HepG2 (cell line): ENCODE results near the gene ADCY5. TPM values are rescaled to one million over a fixed set of nuclear protein-coding genes. Genes with fewer than 3 reads are reported as not detected.

Experiments
- AKNA ChIP-seq: sonication (generic); formaldehyde crosslinking; IDR thresholded peaks from 2 replicates; pipeline ENCODE4 v1.4.0; 2020; ENCODE audit warnings: missing genetic modification reagents, borderline replicate concordance
- CREB1 ChIP-seq, 2 experiments: fragments of 450-650 bp in 1 of 2; IDR thresholded peaks; 2 replicates each; pipeline ENCODE4 v1.6.1; 2016 to 2017; ENCODE audit warnings: control low read depth in 1 of 2, mild to moderate bottlenecking in 1 of 2, missing compliant biosample characterization in 1 of 2, missing genetic modification characterization in 1 of 2
- LRRFIP1 ChIP-seq: sonication (generic); formaldehyde crosslinking; conservative IDR thresholded peaks from 2 replicates; pipeline ENCODE4 v1.4.0; 2020; ENCODE audit warnings: missing genetic modification reagents
- REST ChIP-seq, 2 experiments: IDR thresholded peaks; 2 replicates each; pipeline ENCODE4 v1.6.1; 2011 to 2012; ENCODE audit warnings: low read length in 2 of 2, borderline replicate concordance in 1 of 2, low read depth in 1 of 2, mild to moderate bottlenecking in 1 of 2, moderate library complexity in 1 of 2
- SKI ChIP-seq: fragments of 450-650 bp; IDR thresholded peaks from one replicate; pipeline ENCODE4 v1.6.1; 2018; ENCODE audit warnings: mild to moderate bottlenecking; ENCODE audit not compliant: partially characterized antibody
- SNAPC4 ChIP-seq: sonication (generic); formaldehyde crosslinking; IDR thresholded peaks from 2 replicates; pipeline ENCODE4 v1.4.0; 2020; ENCODE audit warnings: mild to moderate bottlenecking, missing genetic modification reagents
- ZEB1 ChIP-seq: IDR thresholded peaks from 2 replicates; pipeline ENCODE4 v1.6.1; 2012; ENCODE audit warnings: mild to moderate bottlenecking, low read depth, inconsistent platforms; ENCODE audit not compliant: insufficient replicate concordance
- ZNF44 ChIP-seq: sonication (generic); formaldehyde crosslinking; IDR thresholded peaks from 2 replicates; pipeline ENCODE4 v1.5.1; 2020; ENCODE audit warnings: mild to moderate bottlenecking, missing genetic modification reagents
- ZNF550 ChIP-seq: sonication (generic); formaldehyde crosslinking; IDR thresholded peaks from 2 replicates; pipeline ENCODE4 v1.4.0; 2020; ENCODE audit warnings: mild to moderate bottlenecking, missing genetic modification reagents, borderline replicate concordance
- ZNF720 ChIP-seq: sonication (generic); formaldehyde crosslinking; IDR thresholded peaks from 2 replicates; pipeline ENCODE4 v1.4.0; 2020; ENCODE audit warnings: missing genetic modification reagents
- ZNF766 ChIP-seq: sonication (generic); formaldehyde crosslinking; IDR thresholded peaks from 2 replicates; pipeline ENCODE4 v1.5.0; 2020; ENCODE audit warnings: missing genetic modification reagents, borderline replicate concordance
- polyA plus RNA-seq, 8 experiments: library from polyadenylated mRNA; depleted of rRNA in 3 of 8; stranded (reverse) in 7 of 8; unstranded in 1 of 8; fragments of >200 nt; fragmentation: Illumina TruSeq in 4 of 8; extraction: Trizol in 4 of 8; gene quantifications; 2 replicates each; pipeline versions ENCODE4 v1.2.1 to v1.2.3, GENCODE V29; 2011 to 2016; ENCODE audit warnings: low read depth in 4 of 8, missing spikeins in 1 of 8, mixed read lengths in 1 of 8; ENCODE audit not compliant: insufficient read depth in 1 of 8
- total RNA-seq, 5 experiments: library from RNA; depleted of rRNA; stranded (reverse); fragments of >200 nt; fragmentation: Illumina TruSeq; extraction: Trizol; gene quantifications; 2 replicates each; pipeline ENCODE4 v1.2.3, GENCODE V29; 2016; ENCODE audit warnings: low read depth in 1 of 5

Gene ADCY5
- total and polyA plus RNA-seq, 2 of the 13 experiments (the other 11 are each of a cell fraction or from before 2014, with no cell fraction given) = not detected

GRCh38 chr3:123286308-123287023 is 162.4 kb downstream of the ADCY5 start (continued):
- no peak for TF ChIP-seq CREB1 (IDR thresholded peaks at IDR 0.05)
- no peak for TF ChIP-seq CREB1 (CRISPR knock-in tag; IDR thresholded peaks at IDR 0.05)
- TF ChIP-seq LRRFIP1 = peak; percentile 95
- TF ChIP-seq ZNF766 (CRISPR knock-in tag) = peak; percentile 94
- TF ChIP-seq ZNF720 (CRISPR knock-in tag) = no peak
- no peak for TF ChIP-seq SKI
- TF ChIP-seq ZEB1 = no peak
- TF ChIP-seq ZNF44 (CRISPR knock-in tag) = no peak
- no peak for TF ChIP-seq SNAPC4
- no peak for TF ChIP-seq ZNF550
- TF ChIP-seq AKNA = peak; percentile 95
- peak in 1 of 2 experiments; percentile 99 for TF ChIP-seq REST (IDR thresholded peaks at IDR 0.05; ENCODE audit: borderline replicate concordance in 1 of 2, low read depth in 1 of 2, low read length in 2 of 2)
